Epithelial cell of prostate (primary cell): Measurements from ENCODE around the gene KIF6.

Experiments used
- DNase-seq: peaks from one replicate; pipeline ENCODE4 v3.0.0-alpha.2; 2011; ENCODE audit warnings: low read depth, low spot score
- H3K27ac ChIP-seq: fragments of 450-650 bp; 2 replicates; pipeline ENCODE4 v1.5.1; 2017; ENCODE audit warnings: mild to moderate bottlenecking

Gene KIF6

DNA sequence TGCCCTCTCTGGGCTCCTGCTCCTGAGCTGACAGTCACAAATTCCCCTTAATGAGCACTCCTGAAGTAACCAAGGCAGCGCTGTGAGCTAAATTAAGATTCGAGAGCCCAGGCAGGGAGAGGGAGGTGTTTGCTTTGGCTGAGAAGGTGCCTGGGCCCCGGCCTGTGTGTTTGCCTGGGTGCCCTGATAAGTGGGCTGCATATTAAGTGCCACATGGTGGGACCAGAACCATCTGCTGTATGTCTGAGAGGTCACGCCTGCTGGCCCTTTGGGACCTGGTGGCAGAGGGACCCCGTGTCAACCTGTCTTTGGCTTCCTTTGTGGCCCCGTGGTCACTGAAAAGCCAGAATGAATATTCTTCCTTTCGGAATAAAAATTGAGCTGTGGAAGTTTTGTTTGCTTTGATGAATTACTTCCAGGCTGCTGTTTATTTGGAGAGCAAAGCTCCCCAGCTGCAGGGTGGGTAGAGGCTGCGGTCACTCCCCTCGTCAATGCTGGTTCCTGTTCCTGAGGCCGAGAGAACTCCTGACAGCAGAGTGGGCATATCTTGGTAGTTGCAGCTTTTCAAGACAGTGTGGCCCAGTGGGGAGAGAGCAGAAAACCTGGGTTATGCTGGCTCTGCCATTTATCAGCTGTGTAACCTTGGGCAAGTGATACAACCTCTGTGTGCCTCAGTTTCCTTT, 385.2 kb downstream of the KIF6 start:
- no peak overlapping the region for H3K27ac ChIP-seq
- DNase-seq = no peak

GRCh38 chr6:39339096-39339867, 385.9 kb downstream of the KIF6 start:
- no peak overlapping the region for H3K27ac ChIP-seq

GRCh38 chr6:39338397-39338796, 386.8 kb downstream of the KIF6 start:
- no peak for DNase-seq
- H3K27ac ChIP-seq = no peak overlapping the region

More at GRCh38 chr6:39339096-39339867, 385.9 kb downstream of the KIF6 start:
- no peak for DNase-seq

- DNase-seq = no peak
- H3K27ac ChIP-seq = no peak overlapping the region
Observed at GRCh38 chr6:39335780-39336545, 389.2 kb downstream of the KIF6 start.

GRCh38 chr6:39333644-39334438, 391.4 kb downstream of the KIF6 start:
- H3K27ac ChIP-seq = no peak overlapping the region
- no peak for DNase-seq

- DNase-seq = no peak
- H3K27ac ChIP-seq = no peak overlapping the region
Observed at GRCh38 chr6:39330476-39330875, 394.7 kb downstream of the KIF6 start.

DNA sequence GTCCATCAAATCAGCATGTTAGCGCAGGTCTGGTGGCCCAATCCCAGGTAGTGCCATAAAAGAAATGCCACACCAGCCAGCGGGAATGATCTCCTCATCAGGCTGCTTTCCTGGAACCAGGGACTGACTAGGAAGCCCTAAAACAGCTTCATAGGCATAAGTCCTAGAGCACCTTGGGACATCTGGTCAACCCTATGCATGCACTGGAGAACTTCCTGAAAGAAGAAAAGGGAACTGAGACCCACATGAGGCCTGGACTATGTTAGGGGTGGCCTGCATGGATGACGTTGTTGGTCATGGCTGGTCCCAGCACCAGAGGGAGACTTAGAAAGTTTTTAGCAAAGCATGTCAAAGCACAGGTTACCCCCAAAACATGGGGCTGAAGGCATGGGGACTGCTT, 395.2 kb downstream of the KIF6 start:
- no peak for DNase-seq
- H3K27ac ChIP-seq = no peak overlapping the region

DNA sequence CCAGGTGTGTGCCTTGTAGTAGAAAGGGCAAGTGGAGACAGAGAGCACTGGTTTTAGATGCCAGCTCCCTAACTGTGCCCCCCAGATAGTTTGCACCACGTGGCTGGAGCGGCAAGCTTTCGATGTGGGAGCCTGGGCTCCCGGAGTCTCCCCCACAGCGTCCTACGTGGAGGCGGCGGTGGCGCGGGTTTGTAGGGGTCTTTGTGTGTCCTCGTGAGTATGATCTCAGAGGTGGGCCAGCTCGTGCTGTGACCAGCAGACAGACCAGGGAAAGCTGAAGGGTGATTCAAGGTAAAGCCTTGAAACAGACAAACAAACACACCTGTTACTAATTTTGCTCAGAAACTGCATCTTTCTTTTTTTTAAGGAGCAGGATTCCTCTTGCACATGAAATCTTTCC, 397.1 kb downstream of the KIF6 start:
- no peak for DNase-seq

GRCh38 chr6:39327507-39327906, 397.7 kb downstream of the KIF6 start:
- no peak overlapping the region for H3K27ac ChIP-seq
- DNase-seq = no peak

More for the DNA sequence above, 397.1 kb downstream of the KIF6 start:
- H3K27ac ChIP-seq = no peak overlapping the region

- DNase-seq = no peak
- H3K27ac ChIP-seq = no peak within 1 kb of the TSS
Observed at GRCh38 chr6:39322306-39322850, 402.8 kb downstream of the KIF6 start, which contains the start of gene KCNK16. Gene KCNK16, minus strand, starts transcription at chr6:39322702. Its CDS starts 162 bp downstream, at chr6:39322540.

DNA sequence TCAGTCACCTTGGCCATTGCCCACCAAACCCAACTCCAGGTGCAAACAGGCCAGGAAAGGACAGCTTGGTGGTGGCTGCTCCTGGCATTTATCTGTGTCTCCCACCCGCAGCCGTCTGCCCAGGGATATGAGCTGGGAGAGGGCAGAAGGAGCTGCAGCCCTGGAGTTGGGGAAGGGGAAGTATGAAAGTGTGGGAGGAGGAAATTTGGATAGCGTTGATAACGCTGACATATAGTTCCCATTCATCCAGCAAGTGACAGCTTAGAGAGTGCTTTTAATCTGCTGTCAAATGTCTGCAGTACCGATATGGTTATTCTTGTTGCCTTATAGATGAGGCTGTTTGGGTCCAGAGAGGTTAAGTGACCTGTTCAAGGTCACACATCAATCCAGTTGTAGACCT, 403.4 kb downstream of the KIF6 start:
- DNase-seq = no peak
- H3K27ac ChIP-seq = no peak overlapping the region

DNA sequence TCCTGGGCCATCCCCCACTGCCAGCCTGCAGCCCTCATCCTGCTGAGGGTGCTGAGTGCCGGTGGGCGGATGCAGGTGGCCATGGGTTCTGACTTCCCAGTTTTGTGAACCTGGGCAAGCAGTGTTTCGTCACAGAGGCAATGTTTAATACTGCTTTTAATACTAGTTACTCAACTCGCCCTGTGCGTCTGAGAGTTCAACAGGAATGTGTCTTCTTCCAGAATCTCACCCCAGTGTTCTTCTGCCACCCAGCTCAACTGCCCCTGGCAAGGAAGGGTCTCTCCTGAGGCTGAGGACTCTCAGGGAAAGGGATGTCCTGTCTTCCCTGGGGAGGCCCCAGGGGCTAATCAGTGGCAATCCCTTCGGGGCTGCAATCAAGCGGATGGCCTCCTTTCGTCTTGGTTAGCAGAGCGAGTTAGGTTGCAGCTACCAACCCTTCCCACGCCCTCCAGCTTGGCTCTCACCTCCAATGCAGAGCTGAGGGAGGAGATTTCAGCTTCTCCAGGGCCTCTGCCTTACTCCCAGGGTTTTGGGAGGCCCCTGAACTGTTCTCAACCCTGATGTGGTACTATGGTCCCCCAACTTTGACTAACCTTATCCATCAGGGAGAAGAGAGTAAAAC, 404.7 kb downstream of the KIF6 start:
- no peak overlapping the region for H3K27ac ChIP-seq
- DNase-seq = no peak

DNA sequence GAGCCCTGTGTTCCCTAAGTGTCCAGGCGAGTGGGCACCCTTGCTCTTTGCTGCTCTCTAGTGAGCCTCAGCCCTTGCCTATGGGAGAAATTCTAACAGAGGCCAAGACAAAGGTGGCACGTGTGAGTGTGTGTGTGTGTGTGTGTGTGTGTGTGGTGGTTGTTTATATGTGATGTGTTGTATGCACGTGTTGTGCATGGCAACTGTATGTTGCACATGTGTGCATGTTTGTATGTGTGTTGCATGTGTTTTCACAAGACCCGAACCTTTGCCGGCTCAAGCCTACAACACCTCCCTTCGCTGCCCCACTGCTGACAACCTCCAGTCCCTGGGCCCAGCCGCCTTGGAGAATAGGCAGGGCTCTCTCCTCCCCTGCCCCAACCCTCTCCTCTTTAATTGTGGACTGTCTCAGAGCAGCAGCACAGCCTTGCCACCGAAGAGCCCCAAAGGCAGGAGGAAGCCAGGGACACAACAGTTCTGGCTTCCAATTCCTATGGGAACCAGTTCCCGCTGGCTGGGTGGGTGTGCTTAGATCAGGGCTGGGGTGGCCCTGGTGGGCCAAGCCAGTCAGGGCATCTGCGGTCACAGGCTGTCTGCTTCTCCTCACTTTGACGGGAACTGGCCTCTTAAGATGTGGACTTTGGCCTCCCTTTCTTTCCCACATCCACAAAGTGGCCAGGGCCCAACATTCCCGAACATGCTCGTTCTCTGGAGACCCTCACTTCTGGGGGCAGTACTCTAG, 405.4 kb downstream of the KIF6 start:
- no peak for DNase-seq
- H3K27ac ChIP-seq = no peak overlapping the region

DNA sequence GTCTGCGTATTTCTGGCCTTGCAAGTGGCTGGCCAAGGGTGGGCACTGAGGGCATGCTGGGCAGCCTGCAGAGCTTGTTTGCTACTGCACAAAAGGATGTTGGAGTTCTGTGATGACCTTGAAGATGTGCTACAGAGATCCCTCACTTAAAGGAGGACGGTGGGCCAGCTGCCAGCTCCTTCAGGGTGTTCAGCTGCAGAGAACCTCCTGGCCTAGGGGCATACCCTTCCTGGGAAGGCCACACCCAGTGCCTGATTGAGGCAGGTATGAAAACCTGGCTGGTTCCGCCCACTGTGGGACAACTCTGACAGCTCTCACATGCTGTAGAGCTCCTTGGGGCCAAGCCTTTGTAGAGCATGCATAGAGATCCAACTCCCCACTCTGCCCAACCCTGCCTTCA, 408.0 kb downstream of the KIF6 start:
- DNase-seq = no peak
- no peak overlapping the region for H3K27ac ChIP-seq

GRCh38 chr6:39314273-39314795, 410.9 kb downstream of the KIF6 start, which contains the start of gene KCNK17:
Gene KCNK17, minus strand, starts transcription at chr6:39314419. Its CDS starts 99 bp downstream, at chr6:39314320.
- no peak within 1 kb of the TSS for H3K27ac ChIP-seq
- no peak for DNase-seq

- DNase-seq = no peak
Observed at GRCh38 chr6:39313526-39314272, 411.5 kb downstream of the KIF6 start.

GRCh38 chr6:39312912-39313525, 412.2 kb downstream of the KIF6 start:
- DNase-seq = no peak
- no peak overlapping the region for H3K27ac ChIP-seq

More at GRCh38 chr6:39313526-39314272, 411.5 kb downstream of the KIF6 start:
- no peak overlapping the region for H3K27ac ChIP-seq
